ENCODE results near the gene FBP1.

DNA sequence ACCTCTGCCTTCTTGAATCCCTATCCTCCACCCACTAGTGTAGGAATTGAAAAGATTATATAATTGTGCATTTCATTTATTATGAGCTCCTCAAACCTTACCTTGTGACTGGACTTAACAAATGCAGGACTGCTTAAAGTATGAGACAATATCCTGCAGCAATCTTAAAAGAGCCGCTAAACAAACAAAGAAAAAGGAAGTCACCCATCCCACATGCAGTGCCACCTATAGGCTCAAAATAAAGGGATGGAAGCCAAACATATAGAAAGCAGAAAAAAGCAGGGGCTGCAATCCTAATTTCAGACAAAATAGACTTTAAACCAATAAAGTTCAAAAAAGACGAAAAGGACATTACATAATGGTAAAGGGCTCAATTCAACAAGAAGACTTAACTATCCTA is 75.8 kb downstream of the FBP1 start:
- TF ChIP-seq TAF1 (IDR thresholded peaks at IDR 0.05; ENCODE audit: borderline replicate concordance, insufficient read depth, low read length): no peak
- TF ChIP-seq, protein P1, sequence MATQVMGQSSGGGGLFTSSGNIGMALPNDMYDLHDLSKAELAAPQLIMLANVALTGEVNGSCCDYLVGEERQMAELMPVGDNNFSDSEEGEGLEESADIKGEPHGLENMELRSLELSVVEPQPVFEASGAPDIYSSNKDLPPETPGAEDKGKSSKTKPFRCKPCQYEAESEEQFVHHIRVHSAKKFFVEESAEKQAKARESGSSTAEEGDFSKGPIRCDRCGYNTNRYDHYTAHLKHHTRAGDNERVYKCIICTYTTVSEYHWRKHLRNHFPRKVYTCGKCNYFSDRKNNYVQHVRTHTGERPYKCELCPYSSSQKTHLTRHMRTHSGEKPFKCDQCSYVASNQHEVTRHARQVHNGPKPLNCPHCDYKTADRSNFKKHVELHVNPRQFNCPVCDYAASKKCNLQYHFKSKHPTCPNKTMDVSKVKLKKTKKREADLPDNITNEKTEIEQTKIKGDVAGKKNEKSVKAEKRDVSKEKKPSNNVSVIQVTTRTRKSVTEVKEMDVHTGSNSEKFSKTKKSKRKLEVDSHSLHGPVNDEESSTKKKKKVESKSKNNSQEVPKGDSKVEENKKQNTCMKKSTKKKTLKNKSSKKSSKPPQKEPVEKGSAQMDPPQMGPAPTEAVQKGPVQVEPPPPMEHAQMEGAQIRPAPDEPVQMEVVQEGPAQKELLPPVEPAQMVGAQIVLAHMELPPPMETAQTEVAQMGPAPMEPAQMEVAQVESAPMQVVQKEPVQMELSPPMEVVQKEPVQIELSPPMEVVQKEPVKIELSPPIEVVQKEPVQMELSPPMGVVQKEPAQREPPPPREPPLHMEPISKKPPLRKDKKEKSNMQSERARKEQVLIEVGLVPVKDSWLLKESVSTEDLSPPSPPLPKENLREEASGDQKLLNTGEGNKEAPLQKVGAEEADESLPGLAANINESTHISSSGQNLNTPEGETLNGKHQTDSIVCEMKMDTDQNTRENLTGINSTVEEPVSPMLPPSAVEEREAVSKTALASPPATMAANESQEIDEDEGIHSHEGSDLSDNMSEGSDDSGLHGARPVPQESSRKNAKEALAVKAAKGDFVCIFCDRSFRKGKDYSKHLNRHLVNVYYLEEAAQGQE (IDR thresholded peaks at IDR 0.05; ENCODE audit: insufficient read depth in 1 of 2, low read depth in 2 of 2, low read length in 2 of 2): no peak
